ENCODE measurements around the gene SIK3. TPM values are rescaled to one million over a fixed set of nuclear protein-coding genes. Genes with fewer than 3 reads are reported as not detected.

The SIK3 gene
- total and polyA plus RNA-seq, 12 donors: 11.7 to 176 (median 25.2) TPM

- intact Hi-C loops (cut with DNase I): loop anchor here in 1 of 2 donors (10.0 kb wide), 1 partner anchor 307 kb away; no protein-coding TSS in a partner anchor
- Histone ChIP-seq H3K4me1 (replicated peaks in 1 of 2) (no peaks in the 10 kb centered on the region), H3K36me3 (replicated peaks in 1 of 2) (no peaks in the 10 kb centered on the region), H3K27me3 (peaks cover 6% of the 10 kb centered on the region), H3K27ac (no peak overlapping the region), H3K4me3 (no peak overlapping the region), H3K9me3 (replicated peaks in 1 of 3) (no peaks in the 10 kb centered on the region)
- 68 to 75% (median 72%) methylated on average over 5 of the region's 5 CpGs for WGBS, 4 donors
- no peak for DNase-seq
- TF ChIP-seq, protein P1, sequence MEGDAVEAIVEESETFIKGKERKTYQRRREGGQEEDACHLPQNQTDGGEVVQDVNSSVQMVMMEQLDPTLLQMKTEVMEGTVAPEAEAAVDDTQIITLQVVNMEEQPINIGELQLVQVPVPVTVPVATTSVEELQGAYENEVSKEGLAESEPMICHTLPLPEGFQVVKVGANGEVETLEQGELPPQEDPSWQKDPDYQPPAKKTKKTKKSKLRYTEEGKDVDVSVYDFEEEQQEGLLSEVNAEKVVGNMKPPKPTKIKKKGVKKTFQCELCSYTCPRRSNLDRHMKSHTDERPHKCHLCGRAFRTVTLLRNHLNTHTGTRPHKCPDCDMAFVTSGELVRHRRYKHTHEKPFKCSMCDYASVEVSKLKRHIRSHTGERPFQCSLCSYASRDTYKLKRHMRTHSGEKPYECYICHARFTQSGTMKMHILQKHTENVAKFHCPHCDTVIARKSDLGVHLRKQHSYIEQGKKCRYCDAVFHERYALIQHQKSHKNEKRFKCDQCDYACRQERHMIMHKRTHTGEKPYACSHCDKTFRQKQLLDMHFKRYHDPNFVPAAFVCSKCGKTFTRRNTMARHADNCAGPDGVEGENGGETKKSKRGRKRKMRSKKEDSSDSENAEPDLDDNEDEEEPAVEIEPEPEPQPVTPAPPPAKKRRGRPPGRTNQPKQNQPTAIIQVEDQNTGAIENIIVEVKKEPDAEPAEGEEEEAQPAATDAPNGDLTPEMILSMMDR (IDR thresholded peaks at IDR 0.05): no peak
- no peak for TF ChIP-seq POLR2A (IDR thresholded peaks at IDR 0.05)
Observed at GRCh38 chr11:116797816-116798215, 300.4 kb downstream of the SIK3 start.

DNA sequence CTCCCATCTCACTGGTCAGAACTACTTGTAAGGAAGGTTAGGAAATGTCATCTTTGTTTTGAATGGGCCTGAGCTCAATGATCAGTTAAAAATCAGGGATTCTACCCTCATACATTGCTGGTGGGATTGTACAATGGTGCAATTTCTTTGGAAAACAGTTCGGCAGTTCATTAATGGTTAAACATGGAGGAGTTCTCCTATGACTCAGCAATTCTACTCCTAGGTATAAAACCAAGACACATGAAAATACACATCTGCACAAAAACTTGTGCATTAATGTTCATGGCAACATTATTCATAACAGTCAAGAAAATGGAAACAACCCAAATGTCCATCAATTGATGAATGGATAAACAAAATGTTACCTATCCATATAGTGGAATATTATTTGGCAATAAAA, 301.7 kb downstream of the SIK3 start:
- DNase-seq: no peak
- no peaks in the 10 kb centered on the region for H3K36me3 ChIP-seq (replicated peaks in 1 of 2)
- H3K4me3 ChIP-seq: no peak overlapping the region
- H3K4me1 ChIP-seq (replicated peaks in 1 of 2): no peaks in the 10 kb centered on the region
- no peak for TF ChIP-seq POLR2A (IDR thresholded peaks at IDR 0.05)
- TF ChIP-seq, protein P1 (IDR thresholded peaks at IDR 0.05): no peak
- H3K27me3 ChIP-seq: peaks cover under 1% of the 10 kb centered on the region
- intact Hi-C loops (cut with DNase I): loop anchor here in 1 of 2 donors (10.0 kb wide), 1 partner anchor 308 kb away; no protein-coding TSS in a partner anchor
- no peaks in the 10 kb centered on the region for H3K9me3 ChIP-seq (replicated peaks in 1 of 3)
- WGBS, 4 donors: 68 to 100% (median 86%) methylated on average over 1 of the region's 1 CpG
- H3K27ac ChIP-seq: no peak overlapping the region

- no peak for DNase-seq
- no peak for TF ChIP-seq POLR2A (IDR thresholded peaks at IDR 0.05)
- TF ChIP-seq, protein P1 (IDR thresholded peaks at IDR 0.05): no peak
- Histone ChIP-seq H3K36me3 (replicated peaks in 1 of 2) (no peaks in the 10 kb centered on the region), H3K9me3 (replicated peaks in 1 of 3) (no peaks in the 10 kb centered on the region), H3K27me3 (no peaks in the 10 kb centered on the region), H3K27ac (no peak overlapping the region), H3K4me1 (replicated peaks in 1 of 2) (no peaks in the 10 kb centered on the region), H3K4me3 (no peak overlapping the region)
- WGBS, 4 donors: 73 to 81% (median 76%) methylated on average over 2 of the region's 2 CpGs
- intact Hi-C loops (cut with DNase I): loop anchor here (5.0 to 10.0 kb wide), 4 partner anchors 42 to 312 kb away; partner anchors contain the start of gene APOA1 (in 1 of the 2)
Observed at GRCh38 chr11:116794851-116795250, 303.4 kb downstream of the SIK3 start.

DNA sequence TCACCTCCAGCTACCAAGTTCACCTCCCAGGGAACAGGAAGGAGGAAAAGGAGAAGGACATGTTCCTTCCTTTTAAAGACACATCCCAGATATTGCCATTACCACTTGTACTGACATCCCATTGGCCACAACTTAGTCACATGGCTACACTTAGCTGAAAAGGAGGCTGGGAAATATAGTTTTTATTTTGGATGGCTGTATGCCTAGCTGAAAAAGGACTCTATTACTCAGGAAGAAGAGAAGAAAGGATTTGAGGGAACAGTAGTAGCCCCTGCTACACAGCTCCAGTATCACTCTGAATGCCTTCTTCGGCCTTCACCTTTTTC, 304.5 kb downstream of the SIK3 start:
- H3K4me1 ChIP-seq (replicated peaks in 1 of 2): no peaks in the 10 kb centered on the region
- WGBS, 4 donors: 92 to 100% (median 97%) methylated on average over 1 of the region's 1 CpG
- TF ChIP-seq, protein P1 (IDR thresholded peaks at IDR 0.05): no peak
- no peak for TF ChIP-seq POLR2A (IDR thresholded peaks at IDR 0.05)
- no peaks in the 10 kb centered on the region for H3K9me3 ChIP-seq (replicated peaks in 1 of 3)
- no peak overlapping the region for H3K4me3 ChIP-seq
- intact Hi-C loops (cut with DNase I): loop anchor here (5.0 to 10.0 kb wide), 4 partner anchors 44 to 314 kb away; partner anchors contain the start of gene APOA1 (in 1 of the 2)
- H3K36me3 ChIP-seq (replicated peaks in 1 of 2): no peaks in the 10 kb centered on the region
- no peak overlapping the region for H3K27ac ChIP-seq
- no peak for DNase-seq
- no peaks in the 10 kb centered on the region for H3K27me3 ChIP-seq

Small RNA genes lying within 50 kb of the gene (small RNA-seq; reads per million reads assigned to genes)
- gene AP000936.3 (0 reads per million in 2 donors), gene RNY4P6 (1.2 to 1.6 reads per million in 2 donors)

Other genes starting within 250 kb of the SIK3 start
- gene PAFAH1B2, start 45.9 kb upstream of the SIK3 start, total RNA-seq: 100 to 1,000 TPM in 5 of 9 donors, 10 to 100 TPM in 4; 81.0 to 144 (median 104) TPM
- 10 to 100 TPM; 19.6 to 85.8 (median 29.5) TPM for gene PAFAH1B2, start 45.9 kb upstream of the SIK3 start, polyA plus RNA-seq
- 10 to 100 TPM; 23.4 to 87.1 (median 42.9) TPM for gene SIDT2, start 80.3 kb upstream of the SIK3 start, total RNA-seq
- 10 to 100 TPM; 27.7 to 75.1 (median 48.8) TPM for gene SIDT2, start 80.3 kb upstream of the SIK3 start, polyA plus RNA-seq
- 1,000 to 10,000 TPM in 1 of 9 donors, 100 to 1,000 TPM in 7, 10 to 100 TPM in 1; 37.1 to 1,290 (median 708) TPM for gene TAGLN, start 100.9 kb upstream of the SIK3 start, total RNA-seq
- gene TAGLN, start 100.9 kb upstream of the SIK3 start, polyA plus RNA-seq: 1,000 to 10,000 TPM in 1 of 3 donors, 100 to 1,000 TPM in 2; 489 to 1,184 (median 817) TPM
- gene PCSK7, start 133.6 kb upstream of the SIK3 start, total RNA-seq: 10 to 100 TPM; 22.6 to 54.4 (median 41.4) TPM
- gene PCSK7, start 133.6 kb upstream of the SIK3 start, polyA plus RNA-seq: 10 to 100 TPM; 23.4 to 53.0 (median 45.4) TPM
- gene RNF214, start 134.2 kb upstream of the SIK3 start, total RNA-seq: 10 to 100 TPM; 11.3 to 33.8 (median 21.3) TPM
- gene RNF214, start 134.2 kb upstream of the SIK3 start, polyA plus RNA-seq: 10 to 100 TPM; 12.7 to 21.6 (median 19.7) TPM
- gene BACE1-AS, start 192.9 kb upstream of the SIK3 start, total RNA-seq: 10 to 100 TPM in 3 of 9 donors, 1 to 10 TPM in 6; 4.0 to 11.2 (median 6.6) TPM
- gene BACE1-AS, start 192.9 kb upstream of the SIK3 start, polyA plus RNA-seq: 10 to 100 TPM in 2 of 3 donors, 1 to 10 TPM in 1; 7.3 to 35.1 (median 19.8) TPM
- gene BACE1, start 217.8 kb upstream of the SIK3 start, total RNA-seq: 10 to 100 TPM; 18.6 to 69.1 (median 43.1) TPM
- 10 to 100 TPM in 2 of 3 donors, 1 to 10 TPM in 1; 9.5 to 46.9 (median 11.8) TPM for gene BACE1, start 217.8 kb upstream of the SIK3 start, polyA plus RNA-seq
- 10 to 100 TPM; 10.6 to 59.6 (median 21.3) TPM for gene CEP164, start 229.4 kb upstream of the SIK3 start, total RNA-seq
- 10 to 100 TPM; 14.5 to 82.9 (median 29.0) TPM for gene CEP164, start 229.4 kb upstream of the SIK3 start, polyA plus RNA-seq

Measured in adrenal gland (tissue), 12 donors.